CD8-positive, alpha-beta memory T cell (primary cell): ENCODE data around the gene KLHL29. TPM values are rescaled to one million over a fixed set of nuclear protein-coding genes. Genes with fewer than 3 reads are reported as not detected.

Experiments used
- CTCF ChIA-PET: fragments of 350-600 bp; sonication (Branson Sonifier 250); formaldehyde crosslinking; loops from one replicate; lab custom pipeline; 2021; ENCODE audit warnings: antibody characterized with exemption; lab: Charles Lee
- POLR2A ChIA-PET: fragments of 350-600 bp; sonication (Branson Sonifier 250); formaldehyde crosslinking; loops from one replicate; lab custom pipeline; 2021; ENCODE audit warnings: antibody characterized with exemption; lab: Charles Lee
- DNase-seq, 5 donors: peaks; one replicate each; pipeline versions ENCODE4 v3.0.0 to v3.0.0-alpha.2; 2020 to 2022; ENCODE audit warnings: mixed read lengths in 1 of 5
- H3K27ac ChIP-seq: one replicate; pipeline ENCODE4 v1.7.0; 2013; ENCODE audit warnings: low read depth, mild to moderate bottlenecking, low read length, moderate library complexity
- H3K27me3 ChIP-seq: 2 replicates; pipeline ENCODE4 v1.7.0; 2013; ENCODE audit warnings: low read length, mild to moderate bottlenecking; ENCODE audit not compliant: insufficient read depth, poor library complexity, severe bottlenecking
- H3K36me3 ChIP-seq: 2 replicates; pipeline ENCODE4 v1.7.0; 2013; ENCODE audit warnings: mild to moderate bottlenecking, low read length, moderate library complexity; ENCODE audit not compliant: insufficient read depth
- H3K4me1 ChIP-seq: 2 replicates; pipeline ENCODE4 v1.7.0; 2013; ENCODE audit warnings: mild to moderate bottlenecking, low read length, moderate library complexity; ENCODE audit not compliant: insufficient read depth
- H3K4me3 ChIP-seq: 2 replicates; pipeline ENCODE4 v1.7.0; 2013; ENCODE audit warnings: mild to moderate bottlenecking, low read length
- H3K9me3 ChIP-seq: 2 replicates; pipeline ENCODE4 v1.7.0; 2013; ENCODE audit warnings: mild to moderate bottlenecking, low read length
- H3K27ac Mint-ChIP-seq, 8 donors: one replicate each; pipeline ENCODE4 v1.8.0; 2020 to 2021; ENCODE audit warnings: mixed read lengths in 8 of 8, mild to moderate bottlenecking in 6 of 8, inconsistent platforms in 3 of 8, moderate library complexity in 3 of 8
- H3K27me3 Mint-ChIP-seq, 2 donors: one replicate each; pipeline ENCODE4 v1.8.0; 2020 to 2021; ENCODE audit warnings: mixed read lengths in 2 of 2, mild to moderate bottlenecking in 1 of 2, moderate library complexity in 1 of 2
- H3K36me3 Mint-ChIP-seq, 3 donors: one replicate each; pipeline ENCODE4 v1.8.0; 2020 to 2021; ENCODE audit warnings: mixed read lengths in 3 of 3, inconsistent platforms in 1 of 3, mild to moderate bottlenecking in 1 of 3
- H3K4me1 Mint-ChIP-seq, 3 donors: one replicate each; pipeline ENCODE4 v1.8.0; 2020 to 2021; ENCODE audit warnings: mixed read lengths in 3 of 3, inconsistent platforms in 1 of 3, mild to moderate bottlenecking in 1 of 3
- H3K4me3 Mint-ChIP-seq, 7 donors: one replicate each; pipeline ENCODE4 v1.8.0; 2020 to 2021; ENCODE audit warnings: mixed read lengths in 7 of 7, mild to moderate bottlenecking in 6 of 7, moderate library complexity in 4 of 7, inconsistent platforms in 2 of 7
- H3K9me3 Mint-ChIP-seq, 5 donors: one replicate each; pipeline ENCODE4 v1.8.0; 2020 to 2022; ENCODE audit warnings: mixed read lengths in 5 of 5, mild to moderate bottlenecking in 3 of 5, moderate library complexity in 2 of 5, inconsistent platforms in 1 of 5
- polyA plus RNA-seq: library from polyadenylated mRNA; unstranded; fragments of 300-500 nt; fragmentation: Illumina TruSeq; gene quantifications from one replicate; pipeline ENCODE4 v1.2.3, GENCODE V29; 2021
- total RNA-seq, 2 experiments: library from RNA; stranded (reverse); gene quantifications; one replicate each; pipeline ENCODE4 v1.2.3, GENCODE V29; 2021

Gene KLHL29
- total and polyA plus RNA-seq, 3 experiments from 2014 or later = 0.11 to 0.21 (median 0.13) TPM

DNA sequence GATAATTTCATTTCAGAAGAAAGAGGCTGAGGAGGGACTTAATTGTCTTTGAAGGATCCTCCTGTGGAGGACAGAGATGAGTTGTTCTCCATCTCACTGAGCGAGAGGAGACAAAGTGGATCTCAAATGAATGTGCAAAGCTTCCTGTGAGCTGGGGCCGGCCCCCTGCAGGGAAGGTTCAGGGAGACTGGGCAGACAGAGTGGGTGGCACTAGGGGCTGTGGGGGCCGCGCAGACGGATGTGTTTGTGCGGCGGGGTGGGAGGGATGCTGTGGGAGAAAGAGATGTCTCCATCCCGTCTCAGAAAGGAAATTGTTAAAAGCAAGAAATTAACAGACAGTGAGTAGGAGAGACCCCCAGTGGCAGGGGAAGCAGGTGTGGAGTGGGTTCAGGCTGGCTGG, 29.1 kb downstream of the KLHL29 start:
- H3K9me3 ChIP-seq = no peaks in the 10 kb centered on the region
- Mint-ChIP-seq H3K9me3 (no peaks in the 10 kb centered on the region), H3K27me3 (peaks cover 0 to 3% of the 10 kb centered on the region in 2 donors), H3K36me3 (no peaks in the 10 kb centered on the region), H3K4me1 (no peaks in the 10 kb centered on the region), H3K27ac (no peak overlapping the region), H3K4me3 (no peak overlapping the region)
- no peaks in the 10 kb centered on the region for H3K4me1 ChIP-seq
- no peak for DNase-seq
- POLR2A ChIA-PET = no interaction called here
- H3K27ac ChIP-seq = no peak overlapping the region
- no peaks in the 10 kb centered on the region for H3K27me3 ChIP-seq
- no peaks in the 10 kb centered on the region for H3K36me3 ChIP-seq
- CTCF ChIA-PET = no interaction called here
- no peak overlapping the region for H3K4me3 ChIP-seq

DNA sequence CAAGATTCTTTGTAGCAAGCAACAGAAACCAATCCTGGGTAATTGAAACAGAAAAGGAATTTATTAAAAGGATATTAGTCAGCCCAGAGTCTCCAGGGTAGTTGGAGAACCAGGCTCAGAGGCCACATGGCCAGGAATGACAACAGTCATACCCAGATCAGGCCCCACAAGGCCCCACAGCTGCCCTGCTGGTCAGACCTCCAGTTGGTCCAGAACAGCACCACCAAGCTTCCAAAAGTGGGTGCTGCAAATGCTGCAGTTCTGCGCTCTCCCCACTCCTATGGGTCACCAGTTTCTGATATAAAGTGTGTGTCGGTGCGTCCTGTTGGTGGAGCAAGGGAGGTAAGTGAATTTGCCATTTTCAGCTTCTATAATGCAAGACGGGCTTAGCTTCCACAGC, 29.9 kb downstream of the KLHL29 start:
- Histone ChIP-seq H3K4me1 (no peaks in the 10 kb centered on the region), H3K9me3 (no peaks in the 10 kb centered on the region), H3K4me3 (no peak overlapping the region), H3K27ac (no peak overlapping the region), H3K27me3 (no peaks in the 10 kb centered on the region), H3K36me3 (no peaks in the 10 kb centered on the region)
- no peak for DNase-seq
- Mint-ChIP-seq H3K27me3 (peaks cover under 1 to 3% of the 10 kb centered on the region in 2 donors), H3K4me1 (no peaks in the 10 kb centered on the region), H3K36me3 (no peaks in the 10 kb centered on the region), H3K4me3 (no peak overlapping the region), H3K27ac (no peak overlapping the region), H3K9me3 (no peaks in the 10 kb centered on the region)
- CTCF ChIA-PET = no interaction called here
- POLR2A ChIA-PET = no interaction called here

GRCh38 chr2:23417310-23417709, 32.3 kb downstream of the KLHL29 start:
- POLR2A ChIA-PET = no interaction called here
- Histone ChIP-seq H3K27me3 (no peaks in the 10 kb centered on the region), H3K4me3 (no peak overlapping the region), H3K36me3 (no peaks in the 10 kb centered on the region), H3K9me3 (no peaks in the 10 kb centered on the region), H3K27ac (no peak overlapping the region), H3K4me1 (no peaks in the 10 kb centered on the region)
- no peaks in the 10 kb centered on the region for H3K36me3 Mint-ChIP-seq
- peaks cover 0 to 3% of the 10 kb centered on the region in 2 donors for H3K27me3 Mint-ChIP-seq
- CTCF ChIA-PET = no interaction called here
- no peak overlapping the region for H3K4me3 Mint-ChIP-seq
- H3K9me3 Mint-ChIP-seq = no peaks in the 10 kb centered on the region
- no peak overlapping the region for H3K27ac Mint-ChIP-seq
- no peak for DNase-seq
- H3K4me1 Mint-ChIP-seq = no peaks in the 10 kb centered on the region

- ChIA-PET POLR2A (no interaction called here), CTCF (no interaction called here)
- H3K4me3 Mint-ChIP-seq = no peak overlapping the region
- no peak overlapping the region for H3K4me3 ChIP-seq
- H3K36me3 Mint-ChIP-seq = no peaks in the 10 kb centered on the region
- no peaks in the 10 kb centered on the region for H3K9me3 Mint-ChIP-seq
- no peaks in the 10 kb centered on the region for H3K9me3 ChIP-seq
- H3K4me1 Mint-ChIP-seq = no peaks in the 10 kb centered on the region
- H3K27me3 Mint-ChIP-seq = peaks cover 0 to 3% of the 10 kb centered on the region in 2 donors
- no peak for DNase-seq
- H3K27me3 ChIP-seq = no peaks in the 10 kb centered on the region
- H3K36me3 ChIP-seq = no peaks in the 10 kb centered on the region
- H3K4me1 ChIP-seq = no peaks in the 10 kb centered on the region
- no peak overlapping the region for H3K27ac ChIP-seq
- H3K27ac Mint-ChIP-seq = no peak overlapping the region
Measured at GRCh38 chr2:23418056-23418455, 33.1 kb downstream of the KLHL29 start.

DNA sequence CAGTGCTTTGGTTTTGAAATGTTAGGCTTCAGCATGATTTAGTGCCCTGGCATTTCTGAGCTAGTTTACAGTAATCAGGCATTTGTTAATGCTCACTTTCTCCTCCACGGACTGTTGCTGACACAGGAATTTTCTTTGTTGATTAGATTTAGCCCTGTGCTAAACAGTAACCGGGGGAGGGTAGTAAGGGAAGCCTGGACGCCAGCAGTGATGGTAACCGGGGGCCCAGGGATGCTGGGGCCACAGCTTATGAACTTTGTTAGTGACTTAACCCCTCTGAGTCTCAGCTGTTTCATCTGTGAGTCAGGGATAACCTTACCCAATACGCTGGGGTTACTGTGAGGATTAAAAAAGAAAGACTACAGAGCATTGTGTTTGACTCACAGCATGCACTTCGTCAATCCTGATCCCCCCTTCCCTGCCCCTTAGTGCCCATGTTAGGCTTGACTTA, 33.5 kb downstream of the KLHL29 start:
- no peak for DNase-seq
- H3K27me3 ChIP-seq = no peaks in the 10 kb centered on the region
- H3K36me3 ChIP-seq = no peaks in the 10 kb centered on the region
- H3K27ac ChIP-seq = no peak overlapping the region
- H3K4me1 ChIP-seq = no peaks in the 10 kb centered on the region
- Mint-ChIP-seq H3K36me3 (no peaks in the 10 kb centered on the region), H3K4me3 (no peak overlapping the region), H3K9me3 (no peaks in the 10 kb centered on the region), H3K27ac (no peak overlapping the region), H3K4me1 (no peaks in the 10 kb centered on the region), H3K27me3 (peaks cover 0 to 3% of the 10 kb centered on the region in 2 donors)
- H3K9me3 ChIP-seq = no peaks in the 10 kb centered on the region
- no peak overlapping the region for H3K4me3 ChIP-seq
- ChIA-PET CTCF (no interaction called here), POLR2A (no interaction called here)

- Mint-ChIP-seq H3K4me1 (no peaks in the 10 kb centered on the region), H3K4me3 (no peak overlapping the region)
- POLR2A ChIA-PET = no interaction called here
Measured at GRCh38 chr2:23419171-23420090, 34.5 kb downstream of the KLHL29 start.

DNA sequence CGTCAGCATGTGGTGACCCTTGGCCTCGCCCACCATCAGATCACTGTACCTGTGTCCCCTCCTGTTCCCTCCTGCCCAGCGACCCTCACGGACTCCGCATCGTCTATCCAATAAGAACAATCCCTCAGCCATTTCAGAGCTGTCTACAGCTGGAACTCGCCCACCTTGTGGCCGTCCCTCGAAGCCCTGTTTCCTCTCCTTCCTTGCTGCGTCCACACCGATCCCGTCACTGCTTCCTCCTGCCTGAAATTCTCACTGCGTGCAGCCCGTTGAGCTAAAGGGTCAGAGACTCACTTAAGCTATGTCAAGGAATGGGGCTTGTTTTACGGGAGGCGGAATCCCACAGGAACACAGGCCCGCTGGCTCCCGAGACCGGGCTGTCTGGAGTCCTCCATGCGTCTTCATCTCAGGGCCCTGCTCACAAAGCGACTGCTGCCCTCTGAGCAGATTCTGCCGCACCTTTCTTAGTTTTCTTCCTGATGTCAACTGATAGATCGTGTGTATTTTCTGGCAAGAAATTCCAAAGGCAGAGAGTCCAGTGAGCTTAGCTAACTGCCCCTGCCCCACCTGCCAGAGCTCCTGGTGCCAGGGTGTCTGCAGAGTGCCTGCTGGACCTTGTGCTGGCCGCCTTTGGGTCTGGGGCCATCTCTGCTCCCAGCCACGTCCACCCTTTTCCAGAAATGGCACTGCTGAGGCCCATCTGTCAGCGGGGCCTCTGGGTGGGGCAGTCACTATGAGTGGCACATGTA, 35.3 kb downstream of the KLHL29 start:
- no peak overlapping the region for H3K4me3 ChIP-seq
- H3K9me3 ChIP-seq = no peaks in the 10 kb centered on the region
- no peaks in the 10 kb centered on the region for H3K27me3 ChIP-seq
- Mint-ChIP-seq H3K9me3 (no peaks in the 10 kb centered on the region), H3K27me3 (peaks cover 0 to 3% of the 10 kb centered on the region in 2 donors), H3K27ac (no peak overlapping the region), H3K4me1 (no peaks in the 10 kb centered on the region), H3K36me3 (no peaks in the 10 kb centered on the region), H3K4me3 (no peak overlapping the region)
- DNase-seq = no peak
- H3K4me1 ChIP-seq = no peaks in the 10 kb centered on the region
- ChIA-PET CTCF (no interaction called here), POLR2A (no interaction called here)
- H3K36me3 ChIP-seq = no peaks in the 10 kb centered on the region
- H3K27ac ChIP-seq = no peak overlapping the region

More at GRCh38 chr2:23419171-23420090, 34.5 kb downstream of the KLHL29 start:
- H3K9me3 Mint-ChIP-seq = no peaks in the 10 kb centered on the region
- no peaks in the 10 kb centered on the region for H3K27me3 ChIP-seq
- H3K9me3 ChIP-seq = no peaks in the 10 kb centered on the region
- no peak overlapping the region for H3K4me3 ChIP-seq
- no peak overlapping the region for H3K27ac ChIP-seq
- peaks cover 0 to 3% of the 10 kb centered on the region in 2 donors for H3K27me3 Mint-ChIP-seq
- H3K36me3 ChIP-seq = no peaks in the 10 kb centered on the region
- H3K36me3 Mint-ChIP-seq = no peaks in the 10 kb centered on the region
- no peaks in the 10 kb centered on the region for H3K4me1 ChIP-seq
- no peak overlapping the region for H3K27ac Mint-ChIP-seq
- no peak for DNase-seq
- CTCF ChIA-PET = no interaction called here

DNA sequence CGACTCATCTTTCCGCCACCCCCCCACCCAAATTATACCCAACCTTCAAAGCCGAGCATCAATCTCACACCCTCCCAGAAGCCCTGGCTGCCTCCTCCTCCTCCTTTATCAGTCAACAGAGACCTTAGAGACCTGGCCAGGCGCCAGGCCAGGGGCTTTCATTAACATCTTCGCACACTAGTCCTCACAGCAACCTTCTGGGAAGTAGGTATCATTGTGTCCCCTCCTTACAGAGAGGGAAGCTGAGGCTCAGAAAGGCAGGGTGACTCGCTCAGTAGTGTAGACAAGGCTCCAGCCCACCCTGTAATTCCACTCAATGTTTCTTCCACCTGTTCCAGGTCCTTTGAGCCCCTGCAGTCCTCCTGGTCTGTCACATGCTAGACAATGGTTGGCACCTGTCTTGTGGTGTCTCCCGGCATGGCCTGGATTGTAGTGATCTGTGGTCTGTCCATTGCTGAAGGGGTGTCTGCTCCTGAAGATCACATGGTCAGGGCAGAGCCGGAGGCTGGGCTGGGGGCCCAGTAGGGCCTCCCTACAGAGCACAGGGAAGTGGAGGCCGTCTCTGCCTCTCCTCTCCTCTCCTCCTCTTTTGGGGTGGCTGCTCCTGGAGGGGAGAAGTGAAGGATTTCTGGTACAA, 36.0 kb downstream of the KLHL29 start:
- Histone ChIP-seq H3K4me3 (no peak overlapping the region), H3K27me3 (no peaks in the 10 kb centered on the region), H3K9me3 (no peaks in the 10 kb centered on the region), H3K27ac (no peak overlapping the region), H3K36me3 (no peaks in the 10 kb centered on the region), H3K4me1 (no peaks in the 10 kb centered on the region)
- Mint-ChIP-seq H3K27ac (no peak overlapping the region), H3K36me3 (no peaks in the 10 kb centered on the region), H3K27me3 (peaks cover 0 to 3% of the 10 kb centered on the region in 2 donors), H3K4me3 (no peak overlapping the region), H3K4me1 (no peaks in the 10 kb centered on the region), H3K9me3 (no peaks in the 10 kb centered on the region)
- no peak for DNase-seq
- CTCF ChIA-PET = no interaction called here
- POLR2A ChIA-PET = no interaction called here
